Chondrocyte (in vitro differentiated cells): ENCODE data around the gene MYRIP. TPM values are rescaled to one million over a fixed set of nuclear protein-coding genes. Genes with fewer than 3 reads are reported as not detected.

Experiments used
- DNase-seq: peaks from one replicate; pipeline ENCODE4 v3.0.0; 2021; ENCODE audit warnings: mixed read lengths, low spot score
- H3K27ac Mint-ChIP-seq: one replicate; pipeline ENCODE4 v1.8.0; 2021; ENCODE audit warnings: mild to moderate bottlenecking, moderate library complexity, mixed read lengths; ENCODE audit not compliant: unreplicated experiment
- H3K27me3 Mint-ChIP-seq: 2 replicates; pipeline ENCODE4 v1.8.0; 2021; ENCODE audit warnings: low read depth, mixed read lengths
- H3K36me3 Mint-ChIP-seq: 2 replicates; pipeline ENCODE4 v1.8.0; 2021; ENCODE audit warnings: low read depth, mixed read lengths
- H3K4me1 Mint-ChIP-seq: 2 replicates; pipeline ENCODE4 v1.8.0; 2021; ENCODE audit warnings: low read depth, mild to moderate bottlenecking, mixed read lengths
- H3K4me3 Mint-ChIP-seq: one replicate; pipeline ENCODE4 v1.8.0; 2021; ENCODE audit warnings: mild to moderate bottlenecking, moderate library complexity, mixed read lengths; ENCODE audit not compliant: unreplicated experiment
- H3K9me3 Mint-ChIP-seq: 2 replicates; pipeline ENCODE4 v1.8.0; 2021; ENCODE audit warnings: low read depth, mixed read lengths
- CTCF ChIP-seq: fragments of 200-600 bp; sonication (generic); IDR thresholded peaks from 2 replicates; pipeline ENCODE4 v1.5.0; 2021; ENCODE audit warnings: antibody characterized with exemption, mild to moderate bottlenecking, moderate library complexity
- total RNA-seq: library from RNA; stranded (reverse); gene quantifications from 3 replicates; pipeline ENCODE4 v1.2.1, GENCODE V29; 2021

MYRIP gene
- total RNA-seq, 1 donor from 2014 or later: 0.12 TPM

GRCh38 chr3:40179016-40179415 lies 369.6 kb downstream of the MYRIP start:
- no peak overlapping the region for H3K4me3 Mint-ChIP-seq
- DNase-seq: no peak
- no peak overlapping the region for H3K27ac Mint-ChIP-seq
- TF ChIP-seq CTCF: peak; percentile 98
- peaks cover 6% of the 10 kb centered on the region for H3K27me3 Mint-ChIP-seq
- H3K9me3 Mint-ChIP-seq: peaks cover 2% of the 10 kb centered on the region
- peaks cover 2% of the 10 kb centered on the region for H3K4me1 Mint-ChIP-seq
- H3K36me3 Mint-ChIP-seq: no peaks in the 10 kb centered on the region

GRCh38 chr3:40181182-40181581 lies 371.8 kb downstream of the MYRIP start:
- Mint-ChIP-seq H3K9me3 (no peaks in the 10 kb centered on the region), H3K4me3 (no peak overlapping the region), H3K4me1 (peaks cover 2% of the 10 kb centered on the region), H3K36me3 (no peaks in the 10 kb centered on the region), H3K27me3 (peaks cover 18% of the 10 kb centered on the region), H3K27ac (no peak overlapping the region)
- no peak for DNase-seq
- peak; percentile 19 for TF ChIP-seq CTCF

GRCh38 chr3:40185029-40185695 lies 375.8 kb downstream of the MYRIP start:
- Mint-ChIP-seq H3K27me3 (peaks cover 19% of the 10 kb centered on the region), H3K9me3 (no peaks in the 10 kb centered on the region), H3K4me3 (no peak overlapping the region), H3K4me1 (no peaks in the 10 kb centered on the region), H3K36me3 (no peaks in the 10 kb centered on the region), H3K27ac (no peak overlapping the region)
- DNase-seq: no peak
- no peak for TF ChIP-seq CTCF

DNA sequence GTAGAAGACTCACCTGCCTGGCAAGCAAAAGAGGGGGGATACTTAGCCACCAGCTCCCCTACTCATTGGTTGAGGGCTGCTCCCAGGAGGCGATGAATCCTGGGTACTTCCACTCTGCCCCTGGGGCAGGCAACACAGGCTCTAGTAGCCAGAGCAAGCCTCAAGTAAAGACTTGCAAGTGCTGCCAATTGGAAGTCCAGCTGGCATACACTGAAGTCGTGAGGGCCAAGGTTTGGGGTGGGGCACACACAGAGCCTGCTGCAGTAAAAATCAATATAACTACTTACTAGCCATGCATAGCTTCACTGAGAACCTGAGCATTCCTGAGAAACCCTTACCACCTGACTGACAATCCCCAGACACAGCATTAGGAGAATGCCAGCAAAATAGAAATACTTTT lies 377.1 kb downstream of the MYRIP start:
- Mint-ChIP-seq H3K4me3 (no peak overlapping the region), H3K36me3 (no peaks in the 10 kb centered on the region), H3K27me3 (peaks cover 22% of the 10 kb centered on the region), H3K4me1 (no peaks in the 10 kb centered on the region), H3K27ac (no peak overlapping the region), H3K9me3 (no peaks in the 10 kb centered on the region)
- TF ChIP-seq CTCF: no peak
- no peak for DNase-seq

DNA sequence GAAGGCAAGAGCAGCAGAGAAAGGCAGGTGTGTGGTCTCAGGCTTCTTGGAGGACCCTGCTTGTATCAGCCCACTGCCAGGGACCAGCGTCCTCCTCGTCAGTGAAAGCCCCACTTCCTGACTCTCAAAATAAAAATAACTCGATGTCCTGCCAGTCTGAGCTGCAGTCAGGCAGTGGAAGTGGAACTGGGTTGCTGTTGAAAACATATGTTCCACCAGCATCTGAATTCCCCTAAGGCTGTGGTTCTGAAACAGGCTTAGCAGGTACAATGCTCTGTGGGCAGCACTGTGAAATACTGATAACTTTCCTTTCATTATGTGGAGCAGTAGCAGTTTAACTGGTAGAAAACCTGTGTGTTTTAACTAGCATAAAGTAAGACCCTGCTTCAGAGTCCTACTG lies 378.5 kb downstream of the MYRIP start:
- Mint-ChIP-seq H3K36me3 (no peaks in the 10 kb centered on the region), H3K27ac (no peak overlapping the region), H3K27me3 (peaks cover 22% of the 10 kb centered on the region), H3K4me3 (no peak overlapping the region), H3K9me3 (no peaks in the 10 kb centered on the region), H3K4me1 (no peaks in the 10 kb centered on the region)
- DNase-seq: no peak
- TF ChIP-seq CTCF: no peak
